Brain microvascular endothelial cell (primary cell): ENCODE measurements around the gene KRT8.

Source experiments
- DNase-seq: peaks from one replicate; pipeline ENCODE4 v3.0.0-alpha.2; 2020
- H3K27ac ChIP-seq: fragments of 250-450 bp; sonication (Bioruptor Pico); 2 replicates; pipeline ENCODE4 v1.5.1; 2020; ENCODE audit warnings: mild to moderate bottlenecking, moderate library complexity
- H3K27me3 ChIP-seq: fragments of 250-450 bp; sonication (Bioruptor Pico); replicated peaks from 2 replicates; pipeline ENCODE4 v1.5.1; 2020; ENCODE audit warnings: mild to moderate bottlenecking
- H3K36me3 ChIP-seq: fragments of 250-450 bp; sonication (Bioruptor Pico); replicated peaks from 2 replicates; pipeline ENCODE4 v1.5.1; 2020; ENCODE audit warnings: mild to moderate bottlenecking
- H3K4me3 ChIP-seq: 2 replicates; pipeline ENCODE4 v1.5.1; 2011; ENCODE audit warnings: low read depth, mild to moderate bottlenecking, control low read depth, low read length, moderate library complexity
- CTCF ChIP-seq: IDR thresholded peaks from 2 replicates; pipeline ENCODE4 v1.5.1; 2011; ENCODE audit warnings: low read depth, mild to moderate bottlenecking, moderate library complexity, low read length, control low read depth, inconsistent platforms; ENCODE audit errors: missing control alignments
- in situ Hi-C: cut with HindIII; loops from 2 replicates; pipeline ENCODE4 v1.10.0; 2017; ENCODE audit warnings: low sequenced_read_pairs, low pct_ligation_motif_present

Gene KRT8

GRCh38 chr12:52847335-52848102, 57.4 kb downstream of the KRT8 start:
- Histone ChIP-seq H3K27ac (no peak overlapping the region), H3K4me3 (no peak overlapping the region), H3K27me3 (no peaks in the 10 kb centered on the region), H3K36me3 (no peaks in the 10 kb centered on the region)
- DNase-seq = no peak
- in situ Hi-C loops = no loop called here
- no peak for TF ChIP-seq CTCF
